ENCODE measurements around the gene PLEKHO2.

Gene PLEKHO2

GRCh38 chr15:64892847-64893403, 51.2 kb downstream of the PLEKHO2 start:
- no peak for DNase-seq (ENCODE audit: low spot score)

DNA sequence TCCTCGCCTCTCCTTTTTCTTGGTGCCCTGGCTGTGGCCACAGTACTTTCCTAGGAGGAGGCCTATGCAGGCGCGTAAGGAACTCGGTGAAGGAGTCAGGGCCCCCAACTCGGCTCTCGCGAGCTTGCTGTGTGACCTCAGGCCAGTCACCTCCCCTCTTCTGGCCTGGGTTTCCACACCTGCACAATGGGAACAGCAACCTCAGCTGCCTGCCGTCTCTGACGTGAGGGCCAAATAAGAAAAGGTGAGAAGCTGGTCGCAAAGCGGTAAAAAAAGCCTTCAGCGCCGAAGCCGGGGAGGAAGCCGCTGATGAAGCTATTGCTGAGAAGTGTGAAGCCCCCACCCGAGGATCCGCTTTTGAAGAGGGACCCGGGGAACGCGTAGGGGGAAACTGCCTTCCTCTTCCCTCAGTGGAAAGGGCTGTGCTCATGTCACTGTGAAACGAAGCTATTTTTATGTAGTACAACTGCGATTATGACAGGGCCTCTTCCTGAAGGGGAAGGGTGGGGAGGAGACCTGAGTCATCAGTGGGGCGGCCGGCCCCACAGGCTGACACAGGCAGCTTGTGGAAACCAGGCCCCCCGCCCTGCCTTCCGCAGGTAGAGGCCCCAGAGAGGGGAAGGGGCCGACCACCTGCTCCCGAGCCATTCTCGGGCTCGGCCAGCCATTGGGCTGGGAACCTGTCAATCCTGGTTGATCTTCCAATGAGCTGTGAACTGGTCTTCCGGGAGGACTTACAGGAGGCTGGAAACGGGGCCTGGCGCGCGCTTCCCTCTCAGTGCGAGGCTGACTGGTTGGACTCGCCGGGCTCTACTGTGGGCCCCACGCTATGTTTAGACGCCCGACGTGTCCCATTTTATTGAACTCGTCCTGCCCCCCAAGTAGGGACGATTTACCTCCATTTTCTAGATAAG, 52.0 kb downstream of the PLEKHO2 start:
- peak; percentile 95 for DNase-seq (ENCODE audit: low spot score)

- no peak for DNase-seq (ENCODE audit: low spot score)
These were observed 52.8 kb downstream of the PLEKHO2 start for GRCh38 chr15:64894395-64895056.

DNA sequence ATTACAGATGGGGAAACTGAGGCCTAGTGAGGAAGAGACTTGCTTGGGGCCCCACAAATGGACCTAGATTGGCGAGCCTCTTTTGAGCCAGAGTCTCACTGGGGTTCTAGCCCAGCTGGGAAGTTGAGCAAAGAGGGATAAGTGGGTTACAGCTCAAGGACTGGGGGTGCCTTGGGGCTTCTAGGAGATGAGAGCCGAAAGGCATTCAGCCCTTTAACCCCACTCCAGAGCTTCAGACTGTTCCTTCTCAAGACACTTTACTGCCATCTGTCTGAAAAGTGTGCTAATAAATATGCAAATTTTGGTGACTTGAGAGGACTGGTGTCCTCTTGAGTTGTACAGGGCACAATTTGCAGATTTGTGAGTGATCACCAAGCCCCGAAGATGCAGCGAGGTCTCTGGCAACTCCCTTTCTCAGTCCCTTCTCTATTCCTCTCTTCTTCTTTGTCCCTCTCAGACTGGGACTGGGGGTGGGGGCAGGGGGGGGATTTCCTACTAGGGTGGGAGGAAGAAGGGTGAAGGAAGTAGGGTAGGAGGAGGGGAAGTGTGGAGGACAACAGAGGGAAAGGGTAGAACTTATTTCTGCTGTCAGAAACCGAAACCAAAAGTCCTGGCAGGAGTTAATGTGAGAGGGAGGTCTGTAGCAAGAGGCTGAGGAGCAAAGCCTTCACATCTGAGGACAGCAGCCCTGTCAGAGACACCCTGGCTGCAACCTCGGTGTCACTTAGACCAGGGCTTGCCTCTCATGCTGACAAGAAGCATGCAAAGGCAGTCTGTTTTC, 53.8 kb downstream of the PLEKHO2 start:
- peak; percentile 77 for DNase-seq (ENCODE audit: low spot score)

DNA sequence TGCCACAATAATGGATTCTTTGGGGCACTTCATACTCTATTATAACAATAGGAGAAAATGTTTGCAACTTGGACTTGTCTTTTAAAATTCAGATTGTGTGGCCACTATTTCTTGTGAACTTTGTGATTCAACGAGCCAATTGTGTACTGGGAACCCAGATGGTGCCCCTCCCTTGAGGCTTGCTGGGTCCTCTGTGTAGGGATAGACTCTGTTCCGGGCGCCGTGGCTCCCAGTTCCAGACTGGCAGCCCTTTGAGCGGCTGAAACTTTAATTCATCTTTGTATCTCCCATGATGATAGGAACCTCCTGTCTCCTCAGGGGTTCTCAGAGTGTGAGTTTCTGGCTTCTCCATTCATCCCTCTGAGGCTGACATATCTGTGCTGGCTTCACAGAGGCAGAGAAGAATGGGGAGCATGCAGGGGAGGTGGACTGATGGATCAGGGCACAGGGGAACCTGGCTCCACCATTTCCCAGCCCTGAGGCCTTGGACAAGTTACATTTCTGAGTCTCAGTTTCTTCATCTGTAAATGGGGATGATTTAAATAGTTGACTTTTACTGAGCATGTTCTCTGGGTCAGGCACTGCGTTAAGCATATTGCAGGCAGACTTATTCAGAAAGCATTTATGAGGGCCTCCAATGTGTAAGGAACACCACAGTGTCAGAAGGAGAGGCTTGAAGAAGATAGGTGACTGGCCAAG, 54.8 kb downstream of the PLEKHO2 start:
- peak; percentile 44 for DNase-seq (ENCODE audit: low spot score)

GRCh38 chr15:64897345-64897985, 55.8 kb downstream of the PLEKHO2 start:
- no peak for DNase-seq (ENCODE audit: low spot score)

- DNase-seq (ENCODE audit: low spot score) = no peak
These were observed 56.7 kb downstream of the PLEKHO2 start for GRCh38 chr15:64898406-64898805.

GRCh38 chr15:64901141-64901540, 59.4 kb downstream of the PLEKHO2 start:
- no peak for DNase-seq (ENCODE audit: low spot score)

DNA sequence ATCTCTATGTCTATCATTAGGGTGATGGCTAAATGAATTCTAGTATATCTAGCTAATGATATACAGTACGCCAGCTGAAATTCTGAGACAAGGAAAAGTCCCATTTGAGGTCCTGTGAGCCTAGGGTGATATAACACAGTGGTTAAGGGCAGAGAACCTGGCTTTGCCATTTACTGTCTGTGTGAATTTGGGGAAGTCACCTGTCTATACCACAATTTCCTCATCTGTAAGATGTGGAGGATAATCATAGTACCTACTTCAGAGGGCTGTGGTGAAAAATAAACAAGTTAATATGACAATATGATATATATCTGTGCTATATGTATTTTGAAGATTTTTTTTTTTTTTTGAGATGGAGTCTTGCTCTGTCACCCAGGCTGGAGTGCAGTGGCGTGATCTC, 60.2 kb downstream of the PLEKHO2 start:
- no peak for DNase-seq (ENCODE audit: low spot score)

DNA sequence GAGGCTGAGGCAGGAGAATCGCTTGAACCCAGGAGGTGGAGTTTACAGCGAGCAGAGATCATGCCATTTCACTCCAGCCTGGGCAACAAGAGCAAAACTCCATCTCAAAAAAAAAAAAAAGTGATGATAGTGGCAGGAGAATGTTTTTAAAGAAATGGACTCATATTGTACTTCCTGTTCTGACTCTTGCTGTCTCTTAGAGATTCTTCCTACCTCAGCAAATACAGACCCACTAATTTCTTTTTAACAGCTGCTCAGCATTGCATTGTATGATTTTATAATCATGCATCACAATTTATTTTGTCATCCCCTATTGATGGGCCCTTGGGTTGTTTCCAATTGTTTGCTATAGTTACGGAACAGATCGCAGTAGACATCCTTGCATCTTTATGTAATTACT, 61.1 kb downstream of the PLEKHO2 start:
- no peak for DNase-seq (ENCODE audit: low spot score)

DNA sequence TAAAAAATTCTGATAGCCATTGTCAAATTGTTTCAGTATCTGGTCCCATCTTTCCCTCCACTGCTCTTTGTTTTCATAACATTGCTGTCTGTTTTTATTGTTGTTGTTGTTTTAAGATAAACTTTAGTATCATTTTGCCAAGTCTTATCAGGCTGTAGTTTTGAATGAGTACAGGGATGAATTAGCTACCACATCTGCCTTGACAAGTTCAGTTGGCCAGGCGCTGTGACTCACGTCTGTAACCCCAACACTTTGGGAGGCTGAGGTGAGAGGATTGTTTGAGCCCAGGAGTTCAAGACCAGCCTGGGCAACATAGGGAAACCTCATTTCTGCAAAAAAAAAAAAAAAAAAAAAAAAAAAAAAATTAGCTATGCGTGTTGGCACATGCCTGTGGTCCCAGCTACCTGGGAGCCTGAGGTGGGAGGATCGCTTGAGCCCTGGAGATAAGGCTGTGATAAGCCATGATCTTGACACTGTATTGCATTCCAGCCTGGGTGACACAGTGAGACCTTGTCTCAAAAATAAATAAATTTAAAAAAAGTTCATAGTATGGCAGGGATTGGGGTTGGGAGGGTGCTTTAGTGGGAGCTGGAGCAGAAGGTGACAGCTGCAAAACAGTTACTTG, 61.7 kb downstream of the PLEKHO2 start:
- DNase-seq (ENCODE audit: low spot score) = no peak

GRCh38 chr15:64904189-64904588, 62.5 kb downstream of the PLEKHO2 start:
- no peak for DNase-seq (ENCODE audit: low spot score)

DNA sequence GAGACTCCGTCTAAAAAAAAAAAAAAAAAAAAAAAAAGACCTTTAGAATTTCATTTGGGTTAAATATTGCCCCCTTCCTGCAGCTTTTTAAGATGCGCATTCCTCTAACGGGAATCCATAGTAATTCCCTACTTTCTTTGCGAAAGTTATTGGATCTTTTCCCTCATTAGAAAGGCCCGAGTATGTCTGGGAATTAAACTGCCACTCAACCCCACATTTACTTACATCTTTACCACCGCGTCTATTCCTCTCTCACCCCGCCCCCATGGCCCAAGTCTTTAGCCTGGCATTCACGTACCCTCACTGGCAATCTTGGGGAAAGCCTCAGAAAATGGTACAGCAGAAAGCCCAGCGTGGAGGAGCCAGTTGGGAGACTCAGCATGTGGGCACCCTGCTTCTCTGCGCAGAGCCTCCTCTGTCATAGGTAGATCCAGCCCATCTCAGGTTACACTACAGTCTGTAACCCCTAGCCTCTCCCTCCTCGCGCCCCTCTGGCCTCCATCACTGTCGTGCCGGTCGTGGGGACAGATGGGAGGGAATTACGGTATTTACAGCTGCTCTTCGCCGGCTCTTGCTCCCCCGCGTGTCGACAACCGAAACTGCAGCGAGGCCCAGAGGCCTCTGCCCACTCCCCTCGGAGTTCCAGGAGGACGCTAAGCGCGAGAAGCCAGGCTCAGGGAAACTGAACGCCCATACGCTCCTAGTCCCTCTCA, 63.6 kb downstream of the PLEKHO2 start:
- DNase-seq (ENCODE audit: low spot score) = peak; percentile 67

DNA sequence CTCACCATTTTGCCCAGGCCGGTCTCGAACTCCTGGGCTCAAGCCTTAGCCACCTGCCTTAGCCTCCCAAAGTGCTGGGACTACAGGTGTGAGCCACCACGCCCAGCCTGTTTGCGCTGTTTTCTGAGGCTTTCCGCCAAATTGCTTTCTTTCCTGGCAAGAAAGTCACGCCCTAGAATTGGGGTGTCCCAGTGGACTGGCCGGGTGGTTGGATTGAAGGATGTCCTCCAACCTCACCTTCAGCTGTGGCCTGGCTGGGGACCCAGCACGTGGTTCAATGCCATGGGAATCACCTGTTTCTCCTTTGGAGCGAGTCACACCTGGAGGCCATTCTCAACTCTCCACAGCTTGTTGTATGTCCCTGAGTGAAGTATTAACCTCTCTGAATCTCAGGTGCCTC, 64.2 kb downstream of the PLEKHO2 start:
- no peak for DNase-seq (ENCODE audit: low spot score)

GRCh38 chr15:64906402-64906801, 64.7 kb downstream of the PLEKHO2 start:
- no peak for DNase-seq (ENCODE audit: low spot score)

DNA sequence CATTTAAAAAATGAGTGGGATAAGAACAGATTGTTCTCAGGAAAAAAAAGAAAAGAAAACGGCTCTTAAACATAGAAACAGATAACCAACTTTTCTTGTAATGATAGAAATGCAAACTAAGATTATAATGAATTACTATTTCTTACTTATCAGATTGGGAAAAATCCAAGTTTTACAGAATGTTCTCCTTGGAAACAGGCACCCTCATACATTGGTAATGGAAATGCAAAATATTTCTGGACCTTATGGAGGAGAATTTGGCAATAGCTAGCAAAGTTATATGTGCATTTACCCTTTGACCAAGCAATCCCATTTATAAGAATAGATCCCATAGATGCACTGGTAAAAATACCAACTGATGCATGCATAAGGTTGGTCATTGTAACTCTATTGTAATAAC, 66.3 kb downstream of the PLEKHO2 start:
- no peak for DNase-seq (ENCODE audit: low spot score)

- DNase-seq (ENCODE audit: low spot score) = no peak
These were observed 67.8 kb downstream of the PLEKHO2 start for GRCh38 chr15:64909546-64909945.

GRCh38 chr15:64911311-64912186, 69.8 kb downstream of the PLEKHO2 start, which contains the start of gene ANKDD1A:
ANKDD1A (plus strand) TSS chr15:64911902; CDS start chr15:64911931, 29 bp downstream.
- peak; percentile 24 for DNase-seq (ENCODE audit: low spot score)

Measured in pons (tissue), 1 donor.